K562 (cell line): ENCODE results near the gene ZNF407.

Experiments used
- CSDE1 ChIP-seq, 2 experiments: fragments of 450-650 bp; IDR thresholded peaks; 2 replicates each; pipeline ENCODE4 v1.6.1; 2016; ENCODE audit warnings: mild to moderate bottlenecking in 1 of 2
- PHF21A ChIP-seq: fragments of 450-650 bp; IDR thresholded peaks from 2 replicates; pipeline ENCODE4 v1.6.1; 2017; ENCODE audit warnings: low read depth, borderline replicate concordance
- SIN3A ChIP-seq, 2 experiments: fragments of 150-350 bp in 1 of 2; IDR thresholded peaks; 2 replicates each; pipeline ENCODE4 v1.6.1; 2011 to 2016; ENCODE audit warnings: borderline replicate concordance in 2 of 2, low read depth in 2 of 2, low read length in 2 of 2, mild to moderate bottlenecking in 2 of 2, moderate library complexity in 2 of 2; ENCODE audit not compliant: control insufficient read depth in 1 of 2
- TGIF2 ChIP-seq: sonication (generic); formaldehyde crosslinking; IDR thresholded peaks from 2 replicates; pipeline ENCODE4 v1.8.1; 2022; ENCODE audit warnings: mild to moderate bottlenecking, missing genetic modification reagents, moderate library complexity
- ZNF12 ChIP-seq: sonication (generic); formaldehyde crosslinking; IDR thresholded peaks from 2 replicates; pipeline ENCODE4 v1.4.0; 2020; ENCODE audit warnings: mild to moderate bottlenecking, missing genetic modification reagents
- ZNF24 ChIP-seq: fragments of 450-650 bp; IDR thresholded peaks from 2 replicates; pipeline ENCODE4 v1.6.1; 2016
- ZNF384 ChIP-seq: IDR thresholded peaks from 2 replicates; pipeline ENCODE4 v1.6.1; 2012; ENCODE audit warnings: low read depth, low read length, improper control_type of control experiment

DNA sequence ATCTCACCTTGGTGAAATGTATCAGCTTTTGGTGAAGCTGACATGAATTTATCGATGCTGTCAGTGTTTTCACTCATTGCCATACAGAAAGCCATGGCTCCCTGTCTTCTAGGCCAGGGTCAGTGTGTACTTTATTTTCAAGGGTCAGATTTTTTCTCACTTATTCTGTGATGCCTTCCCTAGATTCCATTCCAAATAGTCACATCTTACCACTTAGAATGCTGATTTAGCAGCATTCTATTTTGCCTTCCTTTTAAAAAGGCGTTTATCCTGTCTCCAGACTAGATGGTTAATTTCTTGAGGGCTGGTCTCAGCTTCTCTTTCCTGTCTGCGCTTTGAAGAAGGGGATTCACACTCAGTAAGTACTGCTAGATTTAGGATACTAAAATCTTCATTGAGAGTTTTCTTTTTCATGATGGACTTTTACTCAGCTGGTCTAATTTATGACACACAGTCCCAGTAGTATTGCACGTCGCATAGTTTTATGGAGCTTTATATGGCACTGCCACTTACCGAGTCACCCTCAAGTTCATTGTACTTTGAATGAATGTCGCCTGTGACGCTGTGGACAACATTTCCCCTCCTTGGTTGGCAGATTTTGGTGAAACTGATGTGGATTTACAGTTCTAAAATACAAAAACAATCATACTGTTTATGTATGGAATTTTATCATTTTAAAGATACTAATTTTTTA lies 194.0 kb downstream of the ZNF407 start:
- TF ChIP-seq ZNF12 (CRISPR knock-in tag): no peak
- no peak for TF ChIP-seq TGIF2
- no peak for TF ChIP-seq PHF21A
- no peak for TF ChIP-seq CSDE1 (IDR thresholded peaks at IDR 0.05)
- no peak for TF ChIP-seq ZNF24
- no peak for TF ChIP-seq ZNF384
- no peak for TF ChIP-seq SIN3A (IDR thresholded peaks at IDR 0.05; ENCODE audit: borderline replicate concordance in 2 of 2, control insufficient read depth in 1 of 2, low read depth in 2 of 2, low read length in 2 of 2)
